ENCODE results near the gene MACROD1. TPM values are rescaled to one million over a fixed set of nuclear protein-coding genes. Genes with fewer than 3 reads are reported as not detected.
A peak's percentile ranks its signal among the peaks of the same experiment; 100 is the strongest.

Gene MACROD1
- total and polyA plus RNA-seq, 2 of the 13 experiments (the other 11 are each of a cell fraction or from before 2014, with no cell fraction given) = 23.1 to 34.5 TPM

- TF ChIP-seq WIZ (CRISPR knock-in tag; IDR thresholded peaks at IDR 0.05) = 0 out of 2 replicates have a peak, but pooled peaks have one; percentile 50
- TF ChIP-seq PBX3 (CRISPR knock-in tag; IDR thresholded peaks at IDR 0.05; ENCODE audit: borderline replicate concordance) = 0 out of 2 replicates have a peak, but pooled peaks have one; percentile 36
- no peak for TF ChIP-seq TCF7 (IDR thresholded peaks at IDR 0.05; ENCODE audit: low read depth)
- TF ChIP-seq SSRP1 (CRISPR knock-in tag; IDR thresholded peaks at IDR 0.05) = peak; percentile 19; the same call in 1 of the 2 replicates
- TF ChIP-seq ZNF644 (CRISPR knock-in tag; IDR thresholded peaks at IDR 0.05; ENCODE audit: low read depth) = no peak
- TF ChIP-seq CSRNP2 (CRISPR knock-in tag; conservative IDR thresholded peaks at IDR 0.05; ENCODE audit: low read depth) = no peak
- peak; percentile 89 for TF ChIP-seq DR1 (CRISPR knock-in tag; IDR thresholded peaks at IDR 0.05)
- peak; percentile 96 for TF ChIP-seq RFX3 (CRISPR knock-in tag; IDR thresholded peaks at IDR 0.05)
- TF ChIP-seq ZNF230 (CRISPR knock-in tag; IDR thresholded peaks at IDR 0.05) = peak; percentile 33; the same call in 1 of the 2 replicates
- TF ChIP-seq JUN (CRISPR knock-in tag; IDR thresholded peaks at IDR 0.05) = no peak
- TF ChIP-seq ZGPAT (CRISPR knock-in tag; IDR thresholded peaks at IDR 0.05) = peak; percentile 99
- TF ChIP-seq ZNF326 (CRISPR knock-in tag; IDR thresholded peaks at IDR 0.05; ENCODE audit: borderline replicate concordance) = no peak
- no peak; the same call in 1 of the 2 replicates for TF ChIP-seq ZNF639 (CRISPR knock-in tag; conservative IDR thresholded peaks at IDR 0.05)
- no peak for TF ChIP-seq ZNF512B (CRISPR knock-in tag; IDR thresholded peaks at IDR 0.05; ENCODE audit: borderline replicate concordance)
- no peak for TF ChIP-seq ZNF737 (CRISPR knock-in tag; IDR thresholded peaks at IDR 0.05; ENCODE audit: borderline replicate concordance)
- peak; percentile 90 for TF ChIP-seq PHF8 (CRISPR knock-in tag; IDR thresholded peaks at IDR 0.05)
- no peak; the same call in 1 of the 2 replicates for TF ChIP-seq ESRRA (CRISPR knock-in tag; IDR thresholded peaks at IDR 0.05; ENCODE audit: low read depth)
- no peak for TF ChIP-seq ZNF550 (CRISPR knock-in tag; IDR thresholded peaks at IDR 0.05; ENCODE audit: borderline replicate concordance)
- peak; percentile 98 for TF ChIP-seq SALL2 (CRISPR knock-in tag; IDR thresholded peaks at IDR 0.05)
These were observed 179.6 kb downstream of the MACROD1 start, which contains the start of gene OTUB1 (continued) for GRCh38 chr11:63986156-63986931.

All from HepG2 (cell line).